ENCODE results near the gene AAK1.

DNA sequence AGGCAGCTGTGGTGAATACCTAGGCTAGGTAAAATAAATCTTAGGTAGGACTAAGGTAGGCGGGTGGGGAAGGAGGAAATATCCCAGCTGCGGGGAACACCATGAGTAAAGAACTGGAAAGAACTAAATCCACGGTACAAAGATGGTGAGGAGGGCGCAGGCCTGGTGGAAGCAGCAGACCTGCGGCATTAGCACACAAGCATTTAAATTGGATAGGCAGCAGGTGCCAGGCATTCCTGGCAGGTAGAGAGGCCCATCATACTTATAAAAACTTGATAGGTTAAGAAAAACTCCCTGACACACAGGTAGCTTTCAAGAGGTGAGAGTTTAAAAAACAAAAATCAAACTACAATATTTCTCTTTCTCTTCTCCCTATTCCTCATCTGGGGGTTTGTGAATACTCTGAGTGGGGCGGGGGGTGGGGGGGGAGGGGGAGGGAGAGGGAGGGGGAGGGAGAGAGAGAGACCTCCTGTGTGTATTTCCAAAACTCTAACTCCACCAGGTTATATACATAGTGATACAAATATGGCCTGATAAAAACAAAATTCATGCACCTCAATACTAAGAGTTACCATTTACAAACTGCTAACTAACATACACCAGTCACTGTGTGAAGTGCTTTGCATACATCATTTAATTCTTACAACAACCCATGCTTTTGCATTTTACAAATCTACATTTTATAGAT lies 13.5 kb downstream of the AAK1 start:
- TF ChIP-seq, protein P1, sequence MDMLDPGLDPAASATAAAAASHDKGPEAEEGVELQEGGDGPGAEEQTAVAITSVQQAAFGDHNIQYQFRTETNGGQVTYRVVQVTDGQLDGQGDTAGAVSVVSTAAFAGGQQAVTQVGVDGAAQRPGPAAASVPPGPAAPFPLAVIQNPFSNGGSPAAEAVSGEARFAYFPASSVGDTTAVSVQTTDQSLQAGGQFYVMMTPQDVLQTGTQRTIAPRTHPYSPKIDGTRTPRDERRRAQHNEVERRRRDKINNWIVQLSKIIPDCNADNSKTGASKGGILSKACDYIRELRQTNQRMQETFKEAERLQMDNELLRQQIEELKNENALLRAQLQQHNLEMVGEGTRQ (CRISPR knock-in tag; IDR thresholded peaks at IDR 0.05), result no peak
- TF ChIP-seq, protein P2, sequence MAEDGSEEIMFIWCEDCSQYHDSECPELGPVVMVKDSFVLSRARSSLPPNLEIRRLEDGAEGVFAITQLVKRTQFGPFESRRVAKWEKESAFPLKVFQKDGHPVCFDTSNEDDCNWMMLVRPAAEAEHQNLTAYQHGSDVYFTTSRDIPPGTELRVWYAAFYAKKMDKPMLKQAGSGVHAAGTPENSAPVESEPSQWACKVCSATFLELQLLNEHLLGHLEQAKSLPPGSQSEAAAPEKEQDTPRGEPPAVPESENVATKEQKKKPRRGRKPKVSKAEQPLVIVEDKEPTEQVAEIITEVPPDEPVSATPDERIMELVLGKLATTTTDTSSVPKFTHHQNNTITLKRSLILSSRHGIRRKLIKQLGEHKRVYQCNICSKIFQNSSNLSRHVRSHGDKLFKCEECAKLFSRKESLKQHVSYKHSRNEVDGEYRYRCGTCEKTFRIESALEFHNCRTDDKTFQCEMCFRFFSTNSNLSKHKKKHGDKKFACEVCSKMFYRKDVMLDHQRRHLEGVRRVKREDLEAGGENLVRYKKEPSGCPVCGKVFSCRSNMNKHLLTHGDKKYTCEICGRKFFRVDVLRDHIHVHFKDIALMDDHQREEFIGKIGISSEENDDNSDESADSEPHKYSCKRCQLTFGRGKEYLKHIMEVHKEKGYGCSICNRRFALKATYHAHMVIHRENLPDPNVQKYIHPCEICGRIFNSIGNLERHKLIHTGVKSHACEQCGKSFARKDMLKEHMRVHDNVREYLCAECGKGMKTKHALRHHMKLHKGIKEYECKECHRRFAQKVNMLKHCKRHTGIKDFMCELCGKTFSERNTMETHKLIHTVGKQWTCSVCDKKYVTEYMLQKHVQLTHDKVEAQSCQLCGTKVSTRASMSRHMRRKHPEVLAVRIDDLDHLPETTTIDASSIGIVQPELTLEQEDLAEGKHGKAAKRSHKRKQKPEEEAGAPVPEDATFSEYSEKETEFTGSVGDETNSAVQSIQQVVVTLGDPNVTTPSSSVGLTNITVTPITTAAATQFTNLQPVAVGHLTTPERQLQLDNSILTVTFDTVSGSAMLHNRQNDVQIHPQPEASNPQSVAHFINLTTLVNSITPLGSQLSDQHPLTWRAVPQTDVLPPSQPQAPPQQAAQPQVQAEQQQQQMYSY (CRISPR knock-in tag; IDR thresholded peaks at IDR 0.05), result no peak
- TF ChIP-seq, protein P3, sequence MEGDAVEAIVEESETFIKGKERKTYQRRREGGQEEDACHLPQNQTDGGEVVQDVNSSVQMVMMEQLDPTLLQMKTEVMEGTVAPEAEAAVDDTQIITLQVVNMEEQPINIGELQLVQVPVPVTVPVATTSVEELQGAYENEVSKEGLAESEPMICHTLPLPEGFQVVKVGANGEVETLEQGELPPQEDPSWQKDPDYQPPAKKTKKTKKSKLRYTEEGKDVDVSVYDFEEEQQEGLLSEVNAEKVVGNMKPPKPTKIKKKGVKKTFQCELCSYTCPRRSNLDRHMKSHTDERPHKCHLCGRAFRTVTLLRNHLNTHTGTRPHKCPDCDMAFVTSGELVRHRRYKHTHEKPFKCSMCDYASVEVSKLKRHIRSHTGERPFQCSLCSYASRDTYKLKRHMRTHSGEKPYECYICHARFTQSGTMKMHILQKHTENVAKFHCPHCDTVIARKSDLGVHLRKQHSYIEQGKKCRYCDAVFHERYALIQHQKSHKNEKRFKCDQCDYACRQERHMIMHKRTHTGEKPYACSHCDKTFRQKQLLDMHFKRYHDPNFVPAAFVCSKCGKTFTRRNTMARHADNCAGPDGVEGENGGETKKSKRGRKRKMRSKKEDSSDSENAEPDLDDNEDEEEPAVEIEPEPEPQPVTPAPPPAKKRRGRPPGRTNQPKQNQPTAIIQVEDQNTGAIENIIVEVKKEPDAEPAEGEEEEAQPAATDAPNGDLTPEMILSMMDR (IDR thresholded peaks at IDR 0.05), result no peak
- TF ChIP-seq ETV6 (CRISPR knock-in tag; IDR thresholded peaks at IDR 0.05) (no peak), FOXP1 (CRISPR knock-in tag; IDR thresholded peaks at IDR 0.05; ENCODE audit: borderline replicate concordance) (no peak), TCF7 (CRISPR knock-in tag; IDR thresholded peaks at IDR 0.05; ENCODE audit: low read depth) (no peak), NFYB (CRISPR knock-in tag; conservative IDR thresholded peaks at IDR 0.05; ENCODE audit: low read depth) (no peak), ZNF232 (CRISPR knock-in tag; IDR thresholded peaks at IDR 0.05) (no peak)
- TF ChIP-seq, protein P4, sequence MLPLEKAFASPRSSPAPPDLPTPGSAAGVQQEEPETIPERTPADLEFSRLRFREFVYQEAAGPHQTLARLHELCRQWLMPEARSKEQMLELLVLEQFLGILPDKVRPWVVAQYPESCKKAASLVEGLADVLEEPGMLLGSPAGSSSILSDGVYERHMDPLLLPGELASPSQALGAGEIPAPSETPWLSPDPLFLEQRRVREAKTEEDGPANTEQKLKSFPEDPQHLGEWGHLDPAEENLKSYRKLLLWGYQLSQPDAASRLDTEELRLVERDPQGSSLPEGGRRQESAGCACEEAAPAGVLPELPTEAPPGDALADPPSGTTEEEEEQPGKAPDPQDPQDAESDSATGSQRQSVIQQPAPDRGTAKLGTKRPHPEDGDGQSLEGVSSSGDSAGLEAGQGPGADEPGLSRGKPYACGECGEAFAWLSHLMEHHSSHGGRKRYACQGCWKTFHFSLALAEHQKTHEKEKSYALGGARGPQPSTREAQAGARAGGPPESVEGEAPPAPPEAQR (CRISPR knock-in tag; IDR thresholded peaks at IDR 0.05), result no peak
- TF ChIP-seq, protein P5, sequence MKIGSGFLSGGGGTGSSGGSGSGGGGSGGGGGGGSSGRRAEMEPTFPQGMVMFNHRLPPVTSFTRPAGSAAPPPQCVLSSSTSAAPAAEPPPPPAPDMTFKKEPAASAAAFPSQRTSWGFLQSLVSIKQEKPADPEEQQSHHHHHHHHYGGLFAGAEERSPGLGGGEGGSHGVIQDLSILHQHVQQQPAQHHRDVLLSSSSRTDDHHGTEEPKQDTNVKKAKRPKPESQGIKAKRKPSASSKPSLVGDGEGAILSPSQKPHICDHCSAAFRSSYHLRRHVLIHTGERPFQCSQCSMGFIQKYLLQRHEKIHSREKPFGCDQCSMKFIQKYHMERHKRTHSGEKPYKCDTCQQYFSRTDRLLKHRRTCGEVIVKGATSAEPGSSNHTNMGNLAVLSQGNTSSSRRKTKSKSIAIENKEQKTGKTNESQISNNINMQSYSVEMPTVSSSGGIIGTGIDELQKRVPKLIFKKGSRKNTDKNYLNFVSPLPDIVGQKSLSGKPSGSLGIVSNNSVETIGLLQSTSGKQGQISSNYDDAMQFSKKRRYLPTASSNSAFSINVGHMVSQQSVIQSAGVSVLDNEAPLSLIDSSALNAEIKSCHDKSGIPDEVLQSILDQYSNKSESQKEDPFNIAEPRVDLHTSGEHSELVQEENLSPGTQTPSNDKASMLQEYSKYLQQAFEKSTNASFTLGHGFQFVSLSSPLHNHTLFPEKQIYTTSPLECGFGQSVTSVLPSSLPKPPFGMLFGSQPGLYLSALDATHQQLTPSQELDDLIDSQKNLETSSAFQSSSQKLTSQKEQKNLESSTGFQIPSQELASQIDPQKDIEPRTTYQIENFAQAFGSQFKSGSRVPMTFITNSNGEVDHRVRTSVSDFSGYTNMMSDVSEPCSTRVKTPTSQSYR (CRISPR knock-in tag; IDR thresholded peaks at IDR 0.05), result no peak
- TF ChIP-seq, protein P6, sequence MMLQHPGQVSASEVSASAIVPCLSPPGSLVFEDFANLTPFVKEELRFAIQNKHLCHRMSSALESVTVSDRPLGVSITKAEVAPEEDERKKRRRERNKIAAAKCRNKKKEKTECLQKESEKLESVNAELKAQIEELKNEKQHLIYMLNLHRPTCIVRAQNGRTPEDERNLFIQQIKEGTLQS (CRISPR knock-in tag; conservative IDR thresholded peaks at IDR 0.05), result no peak
